Kidney (tissue), 14 donors: ENCODE results near the gene IKZF1. TPM values are rescaled to one million over a fixed set of nuclear protein-coding genes. Genes with fewer than 3 reads are reported as not detected.

Experiments used
- DNase-seq, 5 donors: peaks; one replicate each; pipeline ENCODE4 v3.0.0-alpha.2; 2013 to 2020
- FAIRE-seq: peaks from 2 replicates; lab custom pipeline; 2012; peaks lifted over from hg19 to GRCh38; lab: Jason Lieb, UNC
- H3K27ac ChIP-seq, 2 donors: one replicate each; pipeline ENCODE4 v1.7.0; 2013; ENCODE audit warnings: low read depth in 2 of 2, low read length in 2 of 2, inconsistent platforms in 1 of 2
- H3K27me3 ChIP-seq: one replicate; pipeline ENCODE4 v1.7.1; 2013; ENCODE audit warnings: low read length, inconsistent platforms; ENCODE audit not compliant: control insufficient read depth, insufficient read depth
- H3K36me3 ChIP-seq, 3 donors: one replicate each; pipeline versions ENCODE4 v1.7.0 to v1.7.1; 2013; ENCODE audit warnings: low read length in 3 of 3, control low read depth in 1 of 3, inconsistent platforms in 1 of 3; ENCODE audit not compliant: insufficient read depth in 3 of 3, control insufficient read depth in 2 of 3
- H3K4me1 ChIP-seq, 3 donors: one replicate each; pipeline versions ENCODE4 v1.7.0 to v1.7.1; 2013; ENCODE audit warnings: low read length in 3 of 3, inconsistent platforms in 1 of 3, low read depth in 1 of 3; ENCODE audit not compliant: control insufficient read depth in 2 of 3, insufficient read depth in 2 of 3
- H3K4me3 ChIP-seq, 3 donors: one replicate each; pipeline versions ENCODE4 v1.7.0 to v1.8.1; 2013; ENCODE audit warnings: low read length in 3 of 3, control low read depth in 1 of 3, inconsistent platforms in 1 of 3
- H3K9ac ChIP-seq, 3 donors: one replicate each; pipeline versions ENCODE4 v1.7.0 to v1.7.1; 2013; ENCODE audit warnings: low read length in 3 of 3, control low read depth in 1 of 3, inconsistent platforms in 1 of 3
- H3K9me3 ChIP-seq, 3 donors: one replicate each; pipeline versions ENCODE4 v1.7.0 to v1.7.1; 2013; ENCODE audit warnings: low read length in 3 of 3, control low read depth in 1 of 3, inconsistent platforms in 1 of 3; ENCODE audit not compliant: control insufficient read depth in 2 of 3, insufficient read depth in 1 of 3
- CTCF ChIP-seq: IDR thresholded peaks from 3 replicates; pipeline ENCODE4 v1.5.1; 2012; ENCODE audit warnings: mild to moderate bottlenecking, moderate library complexity, borderline replicate concordance; ENCODE audit not compliant: insufficient read depth; ENCODE audit errors: extremely low read depth
- intact Hi-C: fragments of 100-400 bp; cut with DNase I; formaldehyde crosslinking; loops from one replicate; pipeline ENCODE4 v1.11.1; 2022
- polyA plus RNA-seq: library from polyadenylated mRNA; stranded (reverse); fragments of 350-450 nt; fragmentation: Illumina TruSeq; extraction: RNeasy Lipid Tissue Mini Kit (QIAGEN cat#74804); gene quantifications from one replicate; pipeline ENCODE4 v1.2.3, GENCODE V29; 2014; ENCODE audit warnings: low read depth, low replicate concordance; ENCODE audit not compliant: insufficient read depth
- total RNA-seq: library from RNA; stranded (reverse); fragmentation: NEBNext Ultra II Directional; extraction: Animal tissue kit (Norgen Biotek cat#: 25700); gene quantifications from one replicate; pipeline ENCODE4 v1.2.1, GENCODE V29; 2021
- donor health status: control.
- donor health status: control.
- donor health status: control.
- donor health status: control.
- donor health status: control.
- donor health status: DM: yes; HTN: yes; CAD: no.
- donor health status: Normal renal cell carcinoma (clear cell type).

IKZF1 gene
- total and polyA plus RNA-seq, 2 donors from 2014 or later, result 0.52 to 36.8 TPM

- Histone ChIP-seq H3K4me3 (no peak overlapping the region), H3K36me3 (no peaks in the 10 kb centered on the region), H3K27ac (no peak overlapping the region), H3K27me3 (no peaks in the 10 kb centered on the region), H3K9me3 (no peaks in the 10 kb centered on the region), H3K4me1 (no peaks in the 10 kb centered on the region), H3K9ac (no peak overlapping the region)
- no peak for TF ChIP-seq CTCF
- FAIRE-seq (no peak), DNase-seq (no peak)
- intact Hi-C loops, result no loop called here
These were observed 38.1 kb downstream of the IKZF1 start for GRCh38 chr7:50342616-50343114.

GRCh38 chr7:50346545-50347497 lies 42.3 kb downstream of the IKZF1 start:
- DNase-seq, result no peak
- Histone ChIP-seq H3K9me3 (no peaks in the 10 kb centered on the region), H3K27me3 (no peaks in the 10 kb centered on the region), H3K9ac (no peak overlapping the region), H3K27ac (no peak overlapping the region), H3K4me3 (no peak overlapping the region), H3K4me1 (no peaks in the 10 kb centered on the region), H3K36me3 (no peaks in the 10 kb centered on the region)
- intact Hi-C loops, result no loop called here
- FAIRE-seq, result no peak
- no peak for TF ChIP-seq CTCF

- no peaks in the 10 kb centered on the region for H3K36me3 ChIP-seq
- H3K9ac ChIP-seq, result no peak overlapping the region
- no peaks in the 10 kb centered on the region for H3K27me3 ChIP-seq
- no peak for TF ChIP-seq CTCF
- no peak for FAIRE-seq
- no peaks in the 10 kb centered on the region for H3K9me3 ChIP-seq
- no peak overlapping the region for H3K4me3 ChIP-seq
- intact Hi-C loops, result no loop called here
- no peaks in the 10 kb centered on the region for H3K4me1 ChIP-seq
- H3K27ac ChIP-seq, result no peak overlapping the region
- no peak for DNase-seq
These were observed 43.2 kb downstream of the IKZF1 start for GRCh38 chr7:50347693-50348092.
